Measurements from ENCODE around the gene UTP25.

Gene UTP25

GRCh38 chr1:209803568-209803967, 24.2 kb upstream of the UTP25 start:
- Histone ChIP-seq H3K27ac (ENCODE audit: low read depth, low read length) (no peak overlapping the region), H3K23ac (ENCODE audit: low read length) (no peak overlapping the region), H3K9ac (ENCODE audit: low read length) (no peak overlapping the region), H3K36me3 (ENCODE audit: control insufficient read depth, insufficient read depth, low read length) (no peaks in the 10 kb centered on the region), H3K79me1 (ENCODE audit: low read length) (peaks cover 6% of the 10 kb centered on the region), H3K27me3 (ENCODE audit: insufficient read depth, low read length, poor library complexity) (no peaks in the 10 kb centered on the region), H3K79me2 (ENCODE audit: control insufficient read depth, insufficient read depth, low read length) (no peaks in the 10 kb centered on the region), H2AK5ac (ENCODE audit: low read length) (no peak overlapping the region), H4K5ac (ENCODE audit: low read length) (no peak overlapping the region), H2BK120ac (ENCODE audit: low read depth, low read length) (no peak overlapping the region), H3K4me2 (ENCODE audit: low read length) (no peak overlapping the region), H4K8ac (ENCODE audit: low read depth, low read length) (no peak overlapping the region), H2BK5ac (ENCODE audit: low read length) (no peak overlapping the region), H3K56ac (ENCODE audit: low read length) (no peak overlapping the region), H3K18ac (ENCODE audit: low read length) (no peak overlapping the region), H3K4me1 (ENCODE audit: control insufficient read depth, low read depth, low read length) (no peaks in the 10 kb centered on the region), H3K4me3 (ENCODE audit: low read length) (no peak overlapping the region), H3K4ac (ENCODE audit: low read depth, low read length) (no peak overlapping the region), H2BK15ac (replicated peaks; ENCODE audit: low read depth) (no peak overlapping the region)
- no peak for DNase-seq
- no CpG with 5 or more reads among the region's 1 CpG for WGBS (ENCODE audit: extremely low coverage, insufficient coverage, low lambda C conversion rate)

GRCh38 chr1:209805341-209805781, 22.4 kb upstream of the UTP25 start:
- peak overlapping the region; percentile 97 for H3K23ac ChIP-seq (ENCODE audit: low read length)
- no peak overlapping the region for H3K4ac ChIP-seq (ENCODE audit: low read depth, low read length)
- no peak overlapping the region for H2BK15ac ChIP-seq (replicated peaks; ENCODE audit: low read depth)
- H4K8ac ChIP-seq (ENCODE audit: low read depth, low read length): no peak overlapping the region
- no peaks in the 10 kb centered on the region for H3K4me1 ChIP-seq (ENCODE audit: control insufficient read depth, low read depth, low read length)
- no peak overlapping the region for H3K18ac ChIP-seq (ENCODE audit: low read length)
- no peaks in the 10 kb centered on the region for H3K36me3 ChIP-seq (ENCODE audit: control insufficient read depth, insufficient read depth, low read length)
- no peak overlapping the region for H2AK5ac ChIP-seq (ENCODE audit: low read length)
- peaks cover 6% of the 10 kb centered on the region for H3K79me1 ChIP-seq (ENCODE audit: low read length)
- WGBS (ENCODE audit: extremely low coverage, insufficient coverage, low lambda C conversion rate): no CpG with 5 or more reads among the region's 19 CpGs
- peak overlapping the region; percentile 81 for H3K4me3 ChIP-seq (ENCODE audit: low read length)
- H3K56ac ChIP-seq (ENCODE audit: low read length): peak overlapping the region; percentile 77
- no peak overlapping the region for H4K5ac ChIP-seq (ENCODE audit: low read length)
- H3K9ac ChIP-seq (ENCODE audit: low read length): peak overlapping the region; percentile 84
- no peaks in the 10 kb centered on the region for H3K79me2 ChIP-seq (ENCODE audit: control insufficient read depth, insufficient read depth, low read length)
- peak; percentile 76 for DNase-seq
- H3K27me3 ChIP-seq (ENCODE audit: insufficient read depth, low read length, poor library complexity): no peaks in the 10 kb centered on the region
- no peak overlapping the region for H3K27ac ChIP-seq (ENCODE audit: low read depth, low read length)
- peak overlapping the region; percentile 93 for H3K4me2 ChIP-seq (ENCODE audit: low read length)
- no peak overlapping the region for H2BK120ac ChIP-seq (ENCODE audit: low read depth, low read length)
- no peak overlapping the region for H2BK5ac ChIP-seq (ENCODE audit: low read length)

GRCh38 chr1:209805875-209806760, 21.7 kb upstream of the UTP25 start, which contains the start of gene IRF6:
Gene IRF6 (minus strand): TSS chr1:209806142. CDS start chr1:209801413, 4,729 bp downstream.
- H3K4me2 ChIP-seq (ENCODE audit: low read length): peak within 1 kb of the TSS; percentile 93
- no peak within 1 kb of the TSS for H3K27ac ChIP-seq (ENCODE audit: low read depth, low read length)
- H3K79me2 ChIP-seq (ENCODE audit: control insufficient read depth, insufficient read depth, low read length): no peaks in the 10 kb centered on the region
- H3K4me3 ChIP-seq (ENCODE audit: low read length): peak within 1 kb of the TSS; percentile 81
- no peaks in the 10 kb centered on the region for H3K27me3 ChIP-seq (ENCODE audit: insufficient read depth, low read length, poor library complexity)
- H3K23ac ChIP-seq (ENCODE audit: low read length): peak within 1 kb of the TSS; percentile 97
- peak; percentile 96 for DNase-seq
- peak within 1 kb of the TSS; percentile 7 for H3K18ac ChIP-seq (ENCODE audit: low read length)
- H3K79me1 ChIP-seq (ENCODE audit: low read length): peaks cover 6% of the 10 kb centered on the region
- no peak within 1 kb of the TSS for H3K4ac ChIP-seq (ENCODE audit: low read depth, low read length)
- no peaks in the 10 kb centered on the region for H3K36me3 ChIP-seq (ENCODE audit: control insufficient read depth, insufficient read depth, low read length)
- peak within 1 kb of the TSS; percentile 84 for H3K9ac ChIP-seq (ENCODE audit: low read length)
- H2BK120ac ChIP-seq (ENCODE audit: low read depth, low read length): no peak within 1 kb of the TSS
- H2BK15ac ChIP-seq (replicated peaks; ENCODE audit: low read depth): no peak within 1 kb of the TSS
- no CpG with 5 or more reads among the region's 46 CpGs for WGBS (ENCODE audit: extremely low coverage, insufficient coverage, low lambda C conversion rate)
- H4K5ac ChIP-seq (ENCODE audit: low read length): peak within 1 kb of the TSS; percentile 47
- H3K4me1 ChIP-seq (ENCODE audit: control insufficient read depth, low read depth, low read length): no peaks in the 10 kb centered on the region
- peak within 1 kb of the TSS; percentile 91 for H3K56ac ChIP-seq (ENCODE audit: low read length)
- H2BK5ac ChIP-seq (ENCODE audit: low read length): peak within 1 kb of the TSS; percentile 85
- H4K8ac ChIP-seq (ENCODE audit: low read depth, low read length): no peak within 1 kb of the TSS
- no peak within 1 kb of the TSS for H2AK5ac ChIP-seq (ENCODE audit: low read length)

DNA sequence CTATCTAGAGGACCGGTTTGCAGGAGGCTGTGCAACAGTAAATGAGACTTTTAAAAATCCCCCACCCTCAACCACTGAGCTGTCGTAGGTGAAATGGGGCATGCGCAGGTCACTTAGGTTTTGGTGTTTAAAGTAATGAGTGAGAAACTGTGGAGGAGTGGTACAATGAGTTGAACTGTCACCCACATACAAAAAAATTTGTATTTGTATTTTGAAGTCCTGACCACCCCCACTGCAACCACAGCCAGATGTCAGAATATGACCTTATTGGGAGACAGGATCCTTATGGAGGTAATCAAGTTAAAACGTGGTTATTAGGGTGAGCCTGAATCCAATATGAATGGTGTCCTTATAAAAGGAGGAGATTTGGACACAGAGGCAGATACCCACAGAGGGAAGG, 20.3 kb upstream of the UTP25 start:
- H2AK5ac ChIP-seq (ENCODE audit: low read length): no peak overlapping the region
- H2BK120ac ChIP-seq (ENCODE audit: low read depth, low read length): no peak overlapping the region
- H4K5ac ChIP-seq (ENCODE audit: low read length): no peak overlapping the region
- no peaks in the 10 kb centered on the region for H3K36me3 ChIP-seq (ENCODE audit: control insufficient read depth, insufficient read depth, low read length)
- H3K18ac ChIP-seq (ENCODE audit: low read length): no peak overlapping the region
- no peak overlapping the region for H3K23ac ChIP-seq (ENCODE audit: low read length)
- no peak overlapping the region for H3K4me3 ChIP-seq (ENCODE audit: low read length)
- no peak for DNase-seq
- no peak overlapping the region for H3K27ac ChIP-seq (ENCODE audit: low read depth, low read length)
- no peaks in the 10 kb centered on the region for H3K79me2 ChIP-seq (ENCODE audit: control insufficient read depth, insufficient read depth, low read length)
- no peak overlapping the region for H3K4me2 ChIP-seq (ENCODE audit: low read length)
- no peak overlapping the region for H2BK5ac ChIP-seq (ENCODE audit: low read length)
- no peak overlapping the region for H2BK15ac ChIP-seq (replicated peaks; ENCODE audit: low read depth)
- no peak overlapping the region for H3K56ac ChIP-seq (ENCODE audit: low read length)
- no peaks in the 10 kb centered on the region for H3K27me3 ChIP-seq (ENCODE audit: insufficient read depth, low read length, poor library complexity)
- no CpG with 5 or more reads among the region's 4 CpGs for WGBS (ENCODE audit: extremely low coverage, insufficient coverage, low lambda C conversion rate)
- H4K8ac ChIP-seq (ENCODE audit: low read depth, low read length): no peak overlapping the region
- H3K9ac ChIP-seq (ENCODE audit: low read length): no peak overlapping the region
- no peak overlapping the region for H3K4ac ChIP-seq (ENCODE audit: low read depth, low read length)
- peaks cover 6% of the 10 kb centered on the region for H3K79me1 ChIP-seq (ENCODE audit: low read length)
- H3K4me1 ChIP-seq (ENCODE audit: control insufficient read depth, low read depth, low read length): no peaks in the 10 kb centered on the region

DNA sequence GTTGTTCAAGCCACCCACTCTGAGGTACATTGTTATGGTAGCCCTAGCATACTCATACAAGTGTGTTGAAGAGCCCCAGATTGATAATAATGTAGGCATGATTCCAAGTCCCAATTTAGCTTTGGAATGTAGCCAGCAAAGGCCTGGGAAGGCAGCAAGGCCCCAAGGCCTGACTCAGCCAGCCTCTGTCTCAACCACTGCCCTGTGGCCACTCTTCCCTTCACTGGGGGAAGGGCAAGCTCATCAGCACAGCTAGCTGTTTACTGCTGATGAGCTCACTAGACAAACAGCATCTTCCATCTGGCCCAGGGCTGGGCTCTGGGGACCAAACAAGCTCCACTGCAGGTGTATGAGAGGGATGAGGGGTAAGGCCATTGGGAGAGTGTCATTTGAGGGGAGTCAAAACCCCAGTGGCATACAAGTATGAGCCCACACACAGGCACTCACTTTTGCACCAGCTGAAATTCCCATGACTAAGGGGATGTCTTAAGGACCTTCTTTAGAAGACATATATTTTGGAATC, 19.7 kb upstream of the UTP25 start:
- Histone ChIP-seq H3K18ac (ENCODE audit: low read length) (no peak overlapping the region), H3K27ac (ENCODE audit: low read depth, low read length) (no peak overlapping the region), H3K79me2 (ENCODE audit: control insufficient read depth, insufficient read depth, low read length) (no peaks in the 10 kb centered on the region), H3K79me1 (ENCODE audit: low read length) (peaks cover 6% of the 10 kb centered on the region), H4K5ac (ENCODE audit: low read length) (no peak overlapping the region), H3K4me1 (ENCODE audit: control insufficient read depth, low read depth, low read length) (no peaks in the 10 kb centered on the region), H2BK5ac (ENCODE audit: low read length) (no peak overlapping the region), H3K27me3 (ENCODE audit: insufficient read depth, low read length, poor library complexity) (no peaks in the 10 kb centered on the region), H2BK120ac (ENCODE audit: low read depth, low read length) (no peak overlapping the region), H3K4me3 (ENCODE audit: low read length) (no peak overlapping the region), H4K8ac (ENCODE audit: low read depth, low read length) (no peak overlapping the region), H3K36me3 (ENCODE audit: control insufficient read depth, insufficient read depth, low read length) (no peaks in the 10 kb centered on the region), H2BK15ac (replicated peaks; ENCODE audit: low read depth) (no peak overlapping the region), H3K4me2 (ENCODE audit: low read length) (no peak overlapping the region), H3K56ac (ENCODE audit: low read length) (no peak overlapping the region), H2AK5ac (ENCODE audit: low read length) (no peak overlapping the region), H3K9ac (ENCODE audit: low read length) (no peak overlapping the region), H3K23ac (ENCODE audit: low read length) (no peak overlapping the region), H3K4ac (ENCODE audit: low read depth, low read length) (no peak overlapping the region)
- peak; percentile 67 for DNase-seq
